GM23338 (cell line): ENCODE measurements around the gene XPO6. TPM values are rescaled to one million over a fixed set of nuclear protein-coding genes. Genes with fewer than 3 reads are reported as not detected.

ENCODE experiments used
- ATAC-seq: fragments of 200-7000 bp; cut with Tn5 transposase; 3 replicates; pipeline ENCODE4 v1.9.1; 2020
- DNase-seq: peaks from one replicate; pipeline ENCODE4 v3.0.0-alpha.2; 2015; ENCODE audit warnings: low spot score
- H2AFZ ChIP-seq: fragments of 200-600 bp; sonication (generic); 2 replicates; pipeline ENCODE4 v1.8.0; 2016; ENCODE audit warnings: antibody characterized with exemption, mild to moderate bottlenecking, moderate library complexity
- H3F3A ChIP-seq: fragments of 200-600 bp; sonication (generic); replicated peaks from 2 replicates; pipeline ENCODE4 v1.8.0; 2017; ENCODE audit warnings: antibody characterized with exemption, mixed run types, low read depth
- H3K27ac ChIP-seq: fragments of 200-600 bp; sonication (generic); 2 replicates; pipeline ENCODE4 v1.6.1; 2016; ENCODE audit warnings: low read depth
- H3K27me3 ChIP-seq: fragments of 200-600 bp; sonication (generic); 2 replicates; pipeline ENCODE4 v1.8.0; 2016; ENCODE audit warnings: mild to moderate bottlenecking, mixed run types, moderate library complexity; ENCODE audit not compliant: insufficient read depth
- H3K36me3 ChIP-seq: fragments of 200-600 bp; sonication (generic); 2 replicates; pipeline ENCODE4 v1.8.0; 2016; ENCODE audit warnings: mild to moderate bottlenecking; ENCODE audit not compliant: insufficient read depth
- H3K4me1 ChIP-seq: fragments of 200-600 bp; sonication (generic); 2 replicates; pipeline ENCODE4 v1.8.0; 2016; ENCODE audit warnings: mild to moderate bottlenecking, moderate library complexity; ENCODE audit not compliant: insufficient read depth
- H3K4me2 ChIP-seq: fragments of 200-600 bp; sonication (generic); 2 replicates; pipeline ENCODE4 v1.7.1; 2017; ENCODE audit warnings: mixed run types
- H3K4me3 ChIP-seq: fragments of 200-600 bp; sonication (generic); 2 replicates; pipeline ENCODE4 v1.6.1; 2016; ENCODE audit warnings: mixed run types
- H3K79me2 ChIP-seq: fragments of 200-600 bp; sonication (generic); replicated peaks from 2 replicates; pipeline ENCODE4 v1.8.0; 2017; ENCODE audit warnings: mild to moderate bottlenecking; ENCODE audit not compliant: insufficient read depth
- H3K9me2 ChIP-seq: fragments of 200-600 bp; sonication (generic); 2 replicates; pipeline ENCODE4 v1.8.0; 2017; ENCODE audit not compliant: insufficient read depth
- H4K20me1 ChIP-seq: fragments of 200-600 bp; sonication (generic); replicated peaks from 2 replicates; pipeline ENCODE4 v1.8.0; 2017; ENCODE audit warnings: mild to moderate bottlenecking; ENCODE audit not compliant: insufficient read depth
- H3K27ac Mint-ChIP-seq: 2 replicates; pipeline ENCODE4 v1.8.0; 2020; ENCODE audit warnings: inconsistent platforms, mild to moderate bottlenecking, moderate library complexity, mixed read lengths
- H3K27me3 Mint-ChIP-seq: 3 replicates; pipeline ENCODE4 v1.8.0; 2022; ENCODE audit warnings: low read depth, mild to moderate bottlenecking, moderate library complexity, mixed read lengths, inconsistent platforms; ENCODE audit not compliant: insufficient read depth, poor library complexity
- H3K36me3 Mint-ChIP-seq: 3 replicates; pipeline ENCODE4 v1.8.0; 2021; ENCODE audit warnings: low read depth, mild to moderate bottlenecking, inconsistent platforms, moderate library complexity, mixed read lengths
- H3K4me1 Mint-ChIP-seq: 3 replicates; pipeline ENCODE4 v1.8.0; 2020; ENCODE audit warnings: mild to moderate bottlenecking, inconsistent platforms, mixed read lengths
- H3K4me3 Mint-ChIP-seq: 3 replicates; pipeline ENCODE4 v1.8.0; 2021; ENCODE audit warnings: moderate library complexity, mild to moderate bottlenecking, inconsistent platforms, mixed read lengths
- H3K9me3 Mint-ChIP-seq: 3 replicates; pipeline ENCODE4 v1.8.0; 2020; ENCODE audit warnings: moderate library complexity, mild to moderate bottlenecking, inconsistent platforms, mixed read lengths
- CTCF ChIP-seq, 2 experiments: fragments of 200-600 bp in 1 of 2; sonication (generic) in 1 of 2; conservative IDR thresholded peaks; 2 replicates each; pipeline versions ENCODE4 v1.5.1 to v1.6.1; 2016 to 2017; ENCODE audit warnings: antibody characterized with exemption in 2 of 2, low read depth in 2 of 2, mild to moderate bottlenecking in 2 of 2, moderate library complexity in 1 of 2
- EZH2phosphoT487 ChIP-seq: fragments of 200-600 bp; sonication (generic); IDR thresholded peaks from one replicate; pipeline ENCODE4 v1.8.1; 2018; ENCODE audit warnings: antibody characterized with exemption; ENCODE audit not compliant: unreplicated experiment
- JUNB ChIP-seq: IDR thresholded peaks from one replicate; pipeline ENCODE4 v1.6.1; 2016; ENCODE audit warnings: antibody characterized with exemption; ENCODE audit not compliant: unreplicated experiment
- NANOG ChIP-seq: IDR thresholded peaks from 2 replicates; pipeline ENCODE4 v1.6.1; 2016; ENCODE audit warnings: antibody characterized with exemption, borderline replicate concordance
- ZNF331 ChIP-seq: fragments of 250-450 bp; sonication (Bioruptor Pico); IDR thresholded peaks from 2 replicates; pipeline ENCODE4 v1.5.0; 2020; ENCODE audit warnings: low read depth, mild to moderate bottlenecking, moderate library complexity
- ZNF462 ChIP-seq: fragments of 250-450 bp; sonication (Bioruptor Pico); IDR thresholded peaks from 2 replicates; pipeline ENCODE4 v1.5.0; 2020; ENCODE audit warnings: mild to moderate bottlenecking, moderate library complexity
- polyA plus RNA-seq: library from polyadenylated mRNA; unstranded; fragments of >200 nt; fragmentation: Nextera tagmentation; extraction: Ambion mirVana; gene quantifications from 2 replicates; pipeline ENCODE4 v1.2.1, GENCODE V29; 2016
- total RNA-seq: library from RNA; depleted of rRNA; stranded (reverse); fragments of >200 nt; shearing (Covaris generic); gene quantifications from 2 replicates; pipeline ENCODE4 v1.2.3, GENCODE V29; 2014

XPO6 gene
- total and polyA plus RNA-seq, 2 experiments from 2014 or later = 83.9 to 178 TPM

GRCh38 chr16:28184625-28185024 lies 27.1 kb downstream of the XPO6 start (continued):
- TF ChIP-seq ZNF462 (CRISPR knock-in tag) (no peak), EZH2phosphoT487 (no peak), ZNF331 (CRISPR knock-in tag) (no peak)

- H3K9me2 ChIP-seq = no peaks in the 10 kb centered on the region
- no peak for DNase-seq
- peaks cover 18% of the 10 kb centered on the region for H3K4me1 ChIP-seq
- Mint-ChIP-seq H3K4me3 (no peak overlapping the region), H3K4me1 (peaks cover 37% of the 10 kb centered on the region), H3K27me3 (peaks cover 3% of the 10 kb centered on the region), H3K27ac (peak overlapping the region; percentile 32; the same call in 1 of the 2 replicates), H3K9me3 (0 out of 3 replicates have a peak, but pooled peaks cover 3% of the 10 kb centered on the region), H3K36me3 (peaks cover 30% of the 10 kb centered on the region)
- no peak overlapping the region for H3K4me2 ChIP-seq
- no peak overlapping the region for H3K4me3 ChIP-seq
- no peaks in the 10 kb centered on the region for H3K27me3 ChIP-seq
- H3K79me2 ChIP-seq = peaks cover 100% of the 10 kb centered on the region
- no peak overlapping the region for H2AFZ ChIP-seq
- H4K20me1 ChIP-seq = peaks cover 61% of the 10 kb centered on the region
- peak overlapping the region; percentile 21; the same call in 1 of the 2 replicates for H3K27ac ChIP-seq
- H3K36me3 ChIP-seq = no peaks in the 10 kb centered on the region; the same call in 1 of the 2 replicates
- H3F3A ChIP-seq = no peaks in the 10 kb centered on the region
- ATAC-seq = no peak
- TF ChIP-seq ZNF462 (CRISPR knock-in tag) (no peak), CTCF (conservative IDR thresholded peaks at IDR 0.05; ENCODE audit: low read depth in 2 of 2) (no peak), JUNB (no peak), NANOG (no peak), EZH2phosphoT487 (no peak)
These were observed 27.8 kb downstream of the XPO6 start for GRCh38 chr16:28183930-28184329.
